ENCODE data around the gene AMBN.

AMBN gene

GRCh38 chr4:70606459-70606858 is 14.4 kb downstream of the AMBN start:
- DNase-seq (ENCODE audit: low read depth): no peak
- no peak overlapping the region for H3K4me3 ChIP-seq (ENCODE audit: low read length)
- TF ChIP-seq, protein P1, sequence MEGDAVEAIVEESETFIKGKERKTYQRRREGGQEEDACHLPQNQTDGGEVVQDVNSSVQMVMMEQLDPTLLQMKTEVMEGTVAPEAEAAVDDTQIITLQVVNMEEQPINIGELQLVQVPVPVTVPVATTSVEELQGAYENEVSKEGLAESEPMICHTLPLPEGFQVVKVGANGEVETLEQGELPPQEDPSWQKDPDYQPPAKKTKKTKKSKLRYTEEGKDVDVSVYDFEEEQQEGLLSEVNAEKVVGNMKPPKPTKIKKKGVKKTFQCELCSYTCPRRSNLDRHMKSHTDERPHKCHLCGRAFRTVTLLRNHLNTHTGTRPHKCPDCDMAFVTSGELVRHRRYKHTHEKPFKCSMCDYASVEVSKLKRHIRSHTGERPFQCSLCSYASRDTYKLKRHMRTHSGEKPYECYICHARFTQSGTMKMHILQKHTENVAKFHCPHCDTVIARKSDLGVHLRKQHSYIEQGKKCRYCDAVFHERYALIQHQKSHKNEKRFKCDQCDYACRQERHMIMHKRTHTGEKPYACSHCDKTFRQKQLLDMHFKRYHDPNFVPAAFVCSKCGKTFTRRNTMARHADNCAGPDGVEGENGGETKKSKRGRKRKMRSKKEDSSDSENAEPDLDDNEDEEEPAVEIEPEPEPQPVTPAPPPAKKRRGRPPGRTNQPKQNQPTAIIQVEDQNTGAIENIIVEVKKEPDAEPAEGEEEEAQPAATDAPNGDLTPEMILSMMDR (IDR thresholded peaks at IDR 0.05; ENCODE audit: insufficient read depth, low read depth, low read length, missing control alignments): no peak

DNA sequence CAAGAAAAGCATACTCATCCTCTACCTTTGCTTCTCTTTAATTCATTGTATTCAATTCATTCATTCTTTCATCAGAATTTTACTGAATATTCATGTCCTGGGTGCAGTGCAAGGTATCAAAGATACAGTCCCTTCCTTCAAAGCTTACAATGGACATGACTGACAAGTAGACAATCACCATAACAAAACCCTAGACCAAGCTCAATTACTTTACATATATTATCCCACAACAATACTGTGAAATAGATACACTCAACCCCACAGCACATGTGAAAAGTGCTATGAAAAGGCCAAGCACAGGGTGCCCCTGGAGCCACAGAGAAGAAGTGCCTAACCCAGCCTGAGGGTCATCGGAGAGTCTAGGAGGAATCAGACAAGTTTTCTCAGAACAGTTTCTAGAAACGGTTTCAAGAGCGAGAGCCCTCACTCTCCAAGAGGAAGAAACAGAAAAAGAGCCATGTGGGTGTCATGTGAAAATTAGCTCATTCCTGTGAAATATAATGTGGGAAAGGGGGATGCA is 15.3 kb downstream of the AMBN start:
- H3K4me3 ChIP-seq (ENCODE audit: low read length): no peak overlapping the region
- TF ChIP-seq, protein P1 (IDR thresholded peaks at IDR 0.05; ENCODE audit: insufficient read depth, low read depth, low read length, missing control alignments): no peak
- no peak for DNase-seq (ENCODE audit: low read depth)

- TF ChIP-seq, protein P1 (IDR thresholded peaks at IDR 0.05; ENCODE audit: insufficient read depth, low read depth, low read length, missing control alignments): no peak
- no peak for DNase-seq (ENCODE audit: low read depth)
- H3K4me3 ChIP-seq (ENCODE audit: low read length): no peak overlapping the region
Measured at GRCh38 chr4:70608324-70608723, 16.3 kb downstream of the AMBN start.

GRCh38 chr4:70613306-70614183 is 21.5 kb downstream of the AMBN start:
- no peak for DNase-seq (ENCODE audit: low read depth)
- H3K4me3 ChIP-seq (ENCODE audit: low read length): no peak overlapping the region
- TF ChIP-seq, protein P1 (IDR thresholded peaks at IDR 0.05; ENCODE audit: insufficient read depth, low read depth, low read length, missing control alignments): no peak

- no peak overlapping the region for H3K4me3 ChIP-seq (ENCODE audit: low read length)
- TF ChIP-seq, protein P1 (IDR thresholded peaks at IDR 0.05; ENCODE audit: insufficient read depth, low read depth, low read length, missing control alignments): no peak
Measured at GRCh38 chr4:70614184-70614555, 22.1 kb downstream of the AMBN start.

GRCh38 chr4:70619288-70619687 is 27.2 kb downstream of the AMBN start:
- DNase-seq (ENCODE audit: low read depth): no peak
- TF ChIP-seq, protein P1 (IDR thresholded peaks at IDR 0.05; ENCODE audit: insufficient read depth, low read depth, low read length, missing control alignments): no peak
- H3K4me3 ChIP-seq (ENCODE audit: low read length): no peak overlapping the region

More at GRCh38 chr4:70614184-70614555, 22.1 kb downstream of the AMBN start:
- DNase-seq (ENCODE audit: low read depth): no peak
